HTR-8/SVneo (cell line): ENCODE results near the gene SCUBE2.
"Not testable (repeated sequence)": the region's sequence is repeated elsewhere in the genome, so short reads cannot be mapped to it uniquely, and the experiment has no call there.

Experiments
- DNase-seq: peaks from one replicate; pipeline ENCODE4 v3.0.0; 2011; ENCODE audit warnings: low spot score, mixed read lengths; ENCODE audit not compliant: insufficient read length
- FAIRE-seq: peaks from 2 replicates; lab custom pipeline; 2011; peaks lifted over from hg19 to GRCh38; lab: Jason Lieb, UNC

The SCUBE2 gene

GRCh38 chr11:9109858-9110731, 18.7 kb upstream of the SCUBE2 start:
- FAIRE-seq: no peak
- no peak for DNase-seq

GRCh38 chr11:9104580-9104979, 13.2 kb upstream of the SCUBE2 start:
- FAIRE-seq: no peak
- DNase-seq: no peak

- FAIRE-seq (no peak), DNase-seq (no peak)
Observed at GRCh38 chr11:9103542-9104276, 12.3 kb upstream of the SCUBE2 start.

- DNase-seq: no peak
- no peak for FAIRE-seq
Observed at GRCh38 chr11:9099617-9100016, 8.2 kb upstream of the SCUBE2 start.

- not testable (repeated sequence) for DNase-seq, FAIRE-seq
Observed at GRCh38 chr11:9098455-9098854, 7.1 kb upstream of the SCUBE2 start.

- not testable (repeated sequence) for FAIRE-seq, DNase-seq
Observed at GRCh38 chr11:9097186-9097943, 6.0 kb upstream of the SCUBE2 start.

- FAIRE-seq (no peak), DNase-seq (no peak)
Observed at GRCh38 chr11:9096427-9096826, 5.0 kb upstream of the SCUBE2 start.

GRCh38 chr11:9095421-9095820, 4.0 kb upstream of the SCUBE2 start:
- FAIRE-seq (no peak), DNase-seq (no peak)

GRCh38 chr11:9094420-9094819, 3.0 kb upstream of the SCUBE2 start:
- no peak for DNase-seq
- no peak for FAIRE-seq

- FAIRE-seq (no peak), DNase-seq (no peak)
Observed at GRCh38 chr11:9092853-9093778, 1.7 kb upstream of the SCUBE2 start.

GRCh38 chr11:9092072-9092471, 673 bp upstream of the SCUBE2 start:
- no peak for DNase-seq
- no peak for FAIRE-seq

- DNase-seq: no peak
- no peak for FAIRE-seq
Observed at GRCh38 chr11:9090488-9091043, 833 bp downstream of the SCUBE2 start.

- FAIRE-seq (no peak), DNase-seq (no peak)
Observed at GRCh38 chr11:9089636-9090035, 1.8 kb downstream of the SCUBE2 start.

- DNase-seq (no peak), FAIRE-seq (no peak)
Observed at GRCh38 chr11:9089061-9089460, 2.3 kb downstream of the SCUBE2 start.

- FAIRE-seq (no peak), DNase-seq (no peak)
Observed at GRCh38 chr11:9082575-9082974, 8.8 kb downstream of the SCUBE2 start.

- DNase-seq (no peak), FAIRE-seq (no peak)
Observed at GRCh38 chr11:9081153-9081552, 10.2 kb downstream of the SCUBE2 start.

GRCh38 chr11:9078113-9079086, 13.0 kb downstream of the SCUBE2 start:
- DNase-seq: no peak
- no peak for FAIRE-seq

- FAIRE-seq (no peak), DNase-seq (no peak)
Observed at GRCh38 chr11:9077164-9077563, 14.2 kb downstream of the SCUBE2 start.
